Measurements from ENCODE around the gene ZCRB1.

GRCh38 chr12:42278128-42278510 is 47.8 kb downstream of the ZCRB1 start:
- TF ChIP-seq POLR2A (IDR thresholded peaks at IDR 0.05): no peak
- TF ChIP-seq, protein P1, sequence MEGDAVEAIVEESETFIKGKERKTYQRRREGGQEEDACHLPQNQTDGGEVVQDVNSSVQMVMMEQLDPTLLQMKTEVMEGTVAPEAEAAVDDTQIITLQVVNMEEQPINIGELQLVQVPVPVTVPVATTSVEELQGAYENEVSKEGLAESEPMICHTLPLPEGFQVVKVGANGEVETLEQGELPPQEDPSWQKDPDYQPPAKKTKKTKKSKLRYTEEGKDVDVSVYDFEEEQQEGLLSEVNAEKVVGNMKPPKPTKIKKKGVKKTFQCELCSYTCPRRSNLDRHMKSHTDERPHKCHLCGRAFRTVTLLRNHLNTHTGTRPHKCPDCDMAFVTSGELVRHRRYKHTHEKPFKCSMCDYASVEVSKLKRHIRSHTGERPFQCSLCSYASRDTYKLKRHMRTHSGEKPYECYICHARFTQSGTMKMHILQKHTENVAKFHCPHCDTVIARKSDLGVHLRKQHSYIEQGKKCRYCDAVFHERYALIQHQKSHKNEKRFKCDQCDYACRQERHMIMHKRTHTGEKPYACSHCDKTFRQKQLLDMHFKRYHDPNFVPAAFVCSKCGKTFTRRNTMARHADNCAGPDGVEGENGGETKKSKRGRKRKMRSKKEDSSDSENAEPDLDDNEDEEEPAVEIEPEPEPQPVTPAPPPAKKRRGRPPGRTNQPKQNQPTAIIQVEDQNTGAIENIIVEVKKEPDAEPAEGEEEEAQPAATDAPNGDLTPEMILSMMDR (IDR thresholded peaks at IDR 0.05): no peak
